ENCODE data around the gene VARS2. TPM values are rescaled to one million over a fixed set of nuclear protein-coding genes. Genes with fewer than 3 reads are reported as not detected.

VARS2 gene
- total RNA-seq (2022; extraction: Qiagen RNA extraction; ENCODE audit: low read depth): 11.0 to 15.5 TPM (median 13.3 TPM) in 5 replicates

GRCh38 chr6:30914076-30914853 is at the start of gene VARS2:
Gene VARS2, plus strand, starts transcription at chr6:30914238. Its CDS starts 599 bp downstream, at chr6:30914837.

GRCh38 chr6:30883685-30884520 is 30.1 kb upstream of the VARS2 start, which contains the start of gene DDR1:
Gene DDR1, plus strand, starts transcription at chr6:30884519. Its CDS starts 4,211 bp downstream, at chr6:30888730.

GRCh38 chr6:30907758-30908591 is 6.1 kb upstream of the VARS2 start, which contains the start of gene GTF2H4:
Gene GTF2H4, plus strand, starts transcription at chr6:30908207.

GRCh38 chr6:30931969-30932645 is 18.1 kb downstream of the VARS2 start, which contains the start of gene SFTA2:
Gene SFTA2, minus strand, starts transcription at chr6:30932170. Its CDS starts 74 bp downstream, at chr6:30932096.

GRCh38 chr6:30940361-30940986 is 26.4 kb downstream of the VARS2 start, which contains the start of gene MUCL3:
Gene MUCL3, plus strand, starts transcription at chr6:30940973. Its CDS starts 27 bp downstream, at chr6:30941000.

Other genes with a start within 250 kb of the VARS2 start
- gene DHX16, start 241.2 kb upstream of the VARS2 start, total RNA-seq (2022; extraction: Qiagen RNA extraction; ENCODE audit: low read depth): 25.2 to 28.6 TPM (median 27.3 TPM) in 5 replicates
- gene PPP1R18, start 227.6 kb upstream of the VARS2 start, total RNA-seq (2022; extraction: Qiagen RNA extraction; ENCODE audit: low read depth): 41.1 to 45.8 TPM (median 42.7 TPM) in 5 replicates
- 20.5 to 30.6 TPM (median 26.1 TPM) in 5 replicates for gene NRM, start 223.3 kb upstream of the VARS2 start, total RNA-seq (2022; extraction: Qiagen RNA extraction; ENCODE audit: low read depth)
- 14.8 to 21.4 TPM (median 16.4 TPM) in 5 replicates for gene MDC1, start 197.0 kb upstream of the VARS2 start, total RNA-seq (2022; extraction: Qiagen RNA extraction; ENCODE audit: low read depth)
- 773 to 946 TPM (median 885 TPM) in 5 replicates for gene TUBB, start 193.9 kb upstream of the VARS2 start, total RNA-seq (2022; extraction: Qiagen RNA extraction; ENCODE audit: low read depth)
- gene FLOT1, start 171.6 kb upstream of the VARS2 start, total RNA-seq (2022; extraction: Qiagen RNA extraction; ENCODE audit: low read depth): 79.1 to 93.4 TPM (median 90.3 TPM) in 5 replicates
- gene IER3, start 169.7 kb upstream of the VARS2 start, total RNA-seq (2022; extraction: Qiagen RNA extraction; ENCODE audit: low read depth): 66.7 to 100 TPM (median 95.1 TPM) in 5 replicates
- 52.0 to 64.5 TPM (median 60.6 TPM) in 5 replicates for gene DDR1, start 29.7 kb upstream of the VARS2 start, total RNA-seq (2022; extraction: Qiagen RNA extraction; ENCODE audit: low read depth)
- 18.6 to 23.4 TPM (median 19.9 TPM) in 5 replicates for gene GTF2H4, start 6.0 kb upstream of the VARS2 start, total RNA-seq (2022; extraction: Qiagen RNA extraction; ENCODE audit: low read depth)
- not detected in 5 replicates for gene SFTA2, start 17.9 kb downstream of the VARS2 start, total RNA-seq (2022; extraction: Qiagen RNA extraction; ENCODE audit: low read depth)
- gene MUCL3, start 26.7 kb downstream of the VARS2 start, total RNA-seq (2022; extraction: Qiagen RNA extraction; ENCODE audit: low read depth): 0.03 to 0.09 TPM (median 0.06 TPM) in 4 of 5 replicates, not detected in the other
- gene MUC21, start 69.5 kb downstream of the VARS2 start, total RNA-seq (2022; extraction: Qiagen RNA extraction; ENCODE audit: low read depth): not detected in 5 replicates
- gene MUC22, start 96.2 kb downstream of the VARS2 start, total RNA-seq (2022; extraction: Qiagen RNA extraction; ENCODE audit: low read depth): 0.02 TPM in 1 of 5 replicates, not detected in the others
- gene C6orf15, start 198.3 kb downstream of the VARS2 start, total RNA-seq (2022; extraction: Qiagen RNA extraction; ENCODE audit: low read depth): not detected in 5 replicates
- gene PSORS1C1, start 200.6 kb downstream of the VARS2 start, total RNA-seq (2022; extraction: Qiagen RNA extraction; ENCODE audit: low read depth): 4.4 to 7.5 TPM (median 6.1 TPM) in 5 replicates
- gene CDSN, start 206.2 kb downstream of the VARS2 start, total RNA-seq (2022; extraction: Qiagen RNA extraction; ENCODE audit: low read depth): not detected in 5 replicates
- gene PSORS1C2, start 224.8 kb downstream of the VARS2 start, total RNA-seq (2022; extraction: Qiagen RNA extraction; ENCODE audit: low read depth): not detected in 5 replicates
- gene CCHCR1, start 243.6 kb downstream of the VARS2 start, total RNA-seq (2022; extraction: Qiagen RNA extraction; ENCODE audit: low read depth): 6.3 to 7.9 TPM (median 7.7 TPM) in 5 replicates
- 11.9 to 14.7 TPM (median 12.7 TPM) in 5 replicates for gene TCF19, start 244.4 kb downstream of the VARS2 start, total RNA-seq (2022; extraction: Qiagen RNA extraction; ENCODE audit: low read depth)

All from A549 treated with GW870086 at 1 μM for 4 hours (cell line).